HG03460 (cell line): ENCODE measurements around the gene ZFP28.

Source experiments
- ATAC-seq: cut with Tn5 transposase; IDR thresholded peaks from one replicate; pipeline ENCODE4 v1.9.1; 2021; ENCODE audit not compliant: unreplicated experiment

Gene ZFP28

GRCh38 chr19:56538761-56539263 lies at the start of gene ZFP28:
Gene ZFP28 (plus strand): TSS chr19:56538948. CDS start chr19:56539019, 71 bp downstream.
- ATAC-seq, result peak; percentile 44

- no peak for ATAC-seq
Measured at GRCh38 chr19:56491399-56491798, 47.3 kb upstream of the ZFP28 start.

- no peak for ATAC-seq
Measured at GRCh38 chr19:56504581-56504980, 34.2 kb upstream of the ZFP28 start.

- no peak for ATAC-seq
Measured at GRCh38 chr19:56507446-56508289, 31.1 kb upstream of the ZFP28 start, which contains the start of gene ZNF471. Gene ZNF471 (plus strand): TSS chr19:56507855. CDS start chr19:56511572, 3,717 bp downstream.

GRCh38 chr19:56508290-56508778 lies 30.4 kb upstream of the ZFP28 start:
- no peak for ATAC-seq

- no peak for ATAC-seq
Measured at GRCh38 chr19:56525214-56525860, 13.4 kb upstream of the ZFP28 start.

- ATAC-seq, result no peak
Measured at GRCh38 chr19:56537442-56537841, 1.3 kb upstream of the ZFP28 start.

- ATAC-seq, result peak; percentile 88
Measured at GRCh38 chr19:56538254-56538760, 441 bp upstream of the ZFP28 start.

GRCh38 chr19:56543776-56544175 lies 5.0 kb downstream of the ZFP28 start:
- no peak for ATAC-seq

- no peak for ATAC-seq
Measured at GRCh38 chr19:56547535-56547934, 8.8 kb downstream of the ZFP28 start.

- no peak for ATAC-seq
Measured at GRCh38 chr19:56554272-56554869, 15.6 kb downstream of the ZFP28 start.

- no peak for ATAC-seq
Measured at GRCh38 chr19:56562766-56563165, 24.0 kb downstream of the ZFP28 start.

GRCh38 chr19:56566904-56567273 lies 28.1 kb downstream of the ZFP28 start:
- ATAC-seq, result peak; percentile 22

GRCh38 chr19:56567274-56568120 lies 28.7 kb downstream of the ZFP28 start, which contains the start of gene ZNF470:
Gene ZNF470 (plus strand): TSS chr19:56567468. CDS start chr19:56570312, 2,844 bp downstream.
- ATAC-seq, result peak; percentile 95

- ATAC-seq, result no peak
Measured at GRCh38 chr19:56572589-56572988, 33.8 kb downstream of the ZFP28 start.

- no peak for ATAC-seq
Measured at GRCh38 chr19:56573914-56574313, 35.2 kb downstream of the ZFP28 start.

- ATAC-seq, result no peak
Measured at GRCh38 chr19:56577719-56578602, 39.2 kb downstream of the ZFP28 start.

GRCh38 chr19:56594446-56594782 lies 55.7 kb downstream of the ZFP28 start:
- ATAC-seq, result no peak

GRCh38 chr19:56594783-56595547 lies 56.2 kb downstream of the ZFP28 start, which contains the start of gene ZNF71:
Gene ZNF71 (plus strand): TSS chr19:56595302. CDS start chr19:56601559, 6,257 bp downstream.
- peak; percentile 89 for ATAC-seq
